Measurements from ENCODE around the gene KATNIP. TPM values are rescaled to one million over a fixed set of nuclear protein-coding genes. Genes with fewer than 3 reads are reported as not detected.
"Not testable (repeated sequence)": the region's sequence is repeated elsewhere in the genome, so short reads cannot be mapped to it uniquely, and the experiment has no call there.

The KATNIP gene
- total RNA-seq, 1 donor from 2014 or later, result 26.2 TPM

GRCh38 chr16:27564224-27564623 is 14.3 kb downstream of the KATNIP start:
- peaks cover 4% of the 10 kb centered on the region for H3K27me3 Mint-ChIP-seq (ENCODE audit: unreplicated experiment)
- no peak overlapping the region for H3K4me3 Mint-ChIP-seq (ENCODE audit: unreplicated experiment)
- H3K27ac Mint-ChIP-seq (ENCODE audit: unreplicated experiment), result no peak overlapping the region
- no peaks in the 10 kb centered on the region for H3K9me3 Mint-ChIP-seq (ENCODE audit: unreplicated experiment)
- no peak for DNase-seq (ENCODE audit: low spot score)
- peaks cover 20% of the 10 kb centered on the region for H3K4me1 Mint-ChIP-seq (ENCODE audit: unreplicated experiment)
- no peaks in the 10 kb centered on the region for H3K36me3 Mint-ChIP-seq (ENCODE audit: low read depth, unreplicated experiment)
- no peak for TF ChIP-seq CTCF (IDR thresholded peaks at IDR 0.05; ENCODE audit: unreplicated experiment)

GRCh38 chr16:27566417-27566816 is 16.5 kb downstream of the KATNIP start:
- H3K4me1 Mint-ChIP-seq (ENCODE audit: unreplicated experiment), result peaks cover 10% of the 10 kb centered on the region
- DNase-seq (ENCODE audit: low spot score), result no peak
- H3K27ac Mint-ChIP-seq (ENCODE audit: unreplicated experiment), result no peak overlapping the region
- peaks cover 6% of the 10 kb centered on the region for H3K27me3 Mint-ChIP-seq (ENCODE audit: unreplicated experiment)
- no peak overlapping the region for H3K4me3 Mint-ChIP-seq (ENCODE audit: unreplicated experiment)
- no peaks in the 10 kb centered on the region for H3K9me3 Mint-ChIP-seq (ENCODE audit: unreplicated experiment)
- H3K36me3 Mint-ChIP-seq (ENCODE audit: low read depth, unreplicated experiment), result no peaks in the 10 kb centered on the region
- TF ChIP-seq CTCF (IDR thresholded peaks at IDR 0.05; ENCODE audit: unreplicated experiment), result no peak

GRCh38 chr16:27568077-27568476 is 18.1 kb downstream of the KATNIP start:
- no peak for TF ChIP-seq CTCF (IDR thresholded peaks at IDR 0.05; ENCODE audit: unreplicated experiment)
- H3K4me3 Mint-ChIP-seq (ENCODE audit: unreplicated experiment), result no peak overlapping the region
- H3K36me3 Mint-ChIP-seq (ENCODE audit: low read depth, unreplicated experiment), result no peaks in the 10 kb centered on the region
- H3K27me3 Mint-ChIP-seq (ENCODE audit: unreplicated experiment), result peaks cover 6% of the 10 kb centered on the region
- DNase-seq (ENCODE audit: low spot score), result no peak
- H3K4me1 Mint-ChIP-seq (ENCODE audit: unreplicated experiment), result peaks cover 4% of the 10 kb centered on the region
- no peaks in the 10 kb centered on the region for H3K9me3 Mint-ChIP-seq (ENCODE audit: unreplicated experiment)
- H3K27ac Mint-ChIP-seq (ENCODE audit: unreplicated experiment), result no peak overlapping the region

- H3K9me3 Mint-ChIP-seq (ENCODE audit: unreplicated experiment); H3K27ac Mint-ChIP-seq (ENCODE audit: unreplicated experiment); H3K4me1 Mint-ChIP-seq (ENCODE audit: unreplicated experiment); H3K36me3 Mint-ChIP-seq (ENCODE audit: low read depth, unreplicated experiment); DNase-seq (ENCODE audit: low spot score); H3K4me3 Mint-ChIP-seq (ENCODE audit: unreplicated experiment); H3K27me3 Mint-ChIP-seq (ENCODE audit: unreplicated experiment): not testable (repeated sequence)
Observed at GRCh38 chr16:27570986-27571385, 21.0 kb downstream of the KATNIP start.

GRCh38 chr16:27571433-27572326 is 21.7 kb downstream of the KATNIP start:
- no peak for DNase-seq (ENCODE audit: low spot score)
- H3K36me3 Mint-ChIP-seq (ENCODE audit: low read depth, unreplicated experiment), result peaks cover 6% of the 10 kb centered on the region

More at GRCh38 chr16:27571433-27572326, 21.7 kb downstream of the KATNIP start:
- Mint-ChIP-seq H3K27me3 (ENCODE audit: unreplicated experiment) (peaks cover 4% of the 10 kb centered on the region), H3K9me3 (ENCODE audit: unreplicated experiment) (no peaks in the 10 kb centered on the region), H3K27ac (ENCODE audit: unreplicated experiment) (no peak overlapping the region), H3K4me3 (ENCODE audit: unreplicated experiment) (no peak overlapping the region), H3K4me1 (ENCODE audit: unreplicated experiment) (peaks cover 1% of the 10 kb centered on the region)
- TF ChIP-seq CTCF (IDR thresholded peaks at IDR 0.05; ENCODE audit: unreplicated experiment), result no peak

All from endothelial cell (in vitro differentiated cells).